GM20431 (cell line): ENCODE data around the gene LRIG1.

Experiments
- in situ Hi-C: fragments of 300-500 bp; cut with MseI, MboI; formaldehyde crosslinking; loops from one replicate; pipeline ENCODE4 v1.15.0; 2020; ENCODE audit warnings: low sequenced_read_pairs; ENCODE audit not compliant: unreplicated experiment

The LRIG1 gene

DNA sequence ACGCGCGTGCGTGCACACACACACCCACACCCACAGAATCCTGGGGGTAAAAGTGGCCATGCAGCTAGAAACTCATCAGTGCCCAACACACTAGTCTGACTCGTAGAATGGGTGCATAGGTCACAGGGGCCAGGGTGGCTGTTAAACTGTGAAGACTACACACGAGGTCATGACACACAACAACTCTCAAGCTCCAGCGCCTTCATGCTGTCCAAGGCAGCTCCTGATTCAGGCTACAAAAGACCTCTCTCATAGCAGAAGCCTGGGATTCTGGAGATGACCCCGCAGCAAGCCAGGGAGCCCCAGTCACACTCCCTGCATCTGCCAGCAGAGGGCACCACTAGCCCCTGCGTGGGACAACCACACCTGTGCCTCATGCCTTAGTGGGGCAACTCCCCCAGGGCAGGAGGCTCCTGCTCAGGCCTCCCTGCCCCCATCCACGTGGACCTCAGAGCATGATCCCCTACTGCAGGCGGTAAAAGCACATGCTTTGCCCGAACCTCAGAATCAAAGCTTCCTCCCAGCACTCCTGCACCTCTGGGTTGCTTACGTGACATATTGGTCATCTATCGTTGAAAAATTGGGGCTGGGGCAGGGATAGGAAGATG, 93.1 kb downstream of the LRIG1 start:
- in situ Hi-C loops: loop anchor here (10.0 kb wide), 1 partner anchor 407 kb away; no protein-coding TSS in a partner anchor

DNA sequence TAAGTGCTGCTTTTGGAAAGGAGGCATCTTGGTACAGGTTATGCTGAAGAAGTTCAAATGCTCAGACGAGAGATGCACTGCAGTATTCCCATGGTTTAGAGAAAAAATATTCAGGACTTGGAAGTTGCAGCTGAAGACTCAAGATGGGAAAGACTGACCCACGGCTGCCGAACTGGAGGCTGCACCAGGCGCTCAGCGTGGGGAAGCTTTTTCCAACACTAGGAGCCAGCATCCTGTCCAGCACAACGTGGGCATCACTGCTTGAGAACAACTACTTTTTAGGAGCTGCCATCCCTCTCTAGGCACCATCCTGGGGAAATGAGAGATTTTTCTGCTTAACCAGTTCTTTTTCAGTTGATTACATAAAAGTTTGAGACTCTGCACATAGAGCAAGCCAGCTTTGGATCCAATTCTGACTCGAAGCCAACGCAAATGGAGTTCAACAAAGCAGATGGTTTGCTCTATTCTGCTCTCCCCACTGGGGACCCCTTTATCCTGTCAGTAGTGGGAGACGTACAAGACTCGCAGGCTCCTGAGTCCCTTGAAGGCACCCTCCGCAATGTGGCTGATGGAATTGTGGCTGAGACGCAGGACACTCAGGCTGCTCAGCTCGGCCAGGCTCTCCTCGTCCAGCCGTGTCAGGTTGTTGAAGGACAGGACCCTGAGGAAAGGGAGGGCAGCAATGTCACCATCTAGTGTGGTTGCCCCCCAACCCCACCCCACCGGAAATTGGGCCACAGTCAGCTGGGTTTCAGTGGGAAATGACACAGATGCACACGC, 93.8 kb downstream of the LRIG1 start:
- in situ Hi-C loops: loop anchor here (10.0 kb wide), 1 partner anchor 408 kb away; no protein-coding TSS in a partner anchor

DNA sequence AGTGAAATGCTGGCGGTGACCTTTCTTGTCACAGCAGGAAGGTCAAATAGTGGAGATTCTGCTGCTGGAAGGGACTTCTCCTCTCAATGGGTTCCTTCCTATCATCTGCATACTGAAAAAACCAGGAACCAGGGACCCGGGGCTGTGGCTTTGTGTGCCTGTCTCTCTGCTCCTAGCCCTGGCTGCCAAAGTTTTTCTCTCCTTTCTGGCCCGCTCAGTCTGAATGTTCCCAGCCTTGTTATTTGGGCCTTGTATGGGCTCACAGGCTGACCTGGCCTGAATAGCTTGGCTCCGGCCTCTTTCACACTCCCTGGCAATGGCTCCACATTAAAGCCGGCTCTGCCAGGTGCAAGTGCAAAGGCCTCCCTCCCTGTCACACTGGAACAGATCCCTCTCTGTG, 94.7 kb downstream of the LRIG1 start:
- in situ Hi-C loops: loop anchor here (10.0 kb wide), 1 partner anchor 409 kb away; no protein-coding TSS in a partner anchor

DNA sequence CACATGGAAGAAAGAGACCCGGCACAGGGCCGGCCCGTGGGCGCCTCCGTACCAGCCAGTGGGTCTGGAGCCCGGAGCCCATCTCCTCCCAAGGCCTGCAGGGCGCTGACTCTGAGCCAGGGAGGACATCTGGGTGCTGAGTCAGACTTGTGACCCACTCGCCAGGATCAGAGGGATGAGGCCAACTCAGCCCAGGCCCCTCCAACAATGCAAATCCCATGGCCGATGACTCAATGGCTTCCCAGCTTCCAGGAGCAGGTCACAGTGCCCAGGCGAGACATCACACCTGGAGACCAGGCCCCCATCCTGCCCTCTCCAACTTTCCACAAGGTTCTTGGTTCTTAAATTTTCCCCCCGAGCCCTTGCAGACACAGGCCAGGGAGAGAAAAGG, 95.1 kb downstream of the LRIG1 start:
- in situ Hi-C loops: loop anchor here (10.0 kb wide), 1 partner anchor 409 kb away; no protein-coding TSS in a partner anchor

DNA sequence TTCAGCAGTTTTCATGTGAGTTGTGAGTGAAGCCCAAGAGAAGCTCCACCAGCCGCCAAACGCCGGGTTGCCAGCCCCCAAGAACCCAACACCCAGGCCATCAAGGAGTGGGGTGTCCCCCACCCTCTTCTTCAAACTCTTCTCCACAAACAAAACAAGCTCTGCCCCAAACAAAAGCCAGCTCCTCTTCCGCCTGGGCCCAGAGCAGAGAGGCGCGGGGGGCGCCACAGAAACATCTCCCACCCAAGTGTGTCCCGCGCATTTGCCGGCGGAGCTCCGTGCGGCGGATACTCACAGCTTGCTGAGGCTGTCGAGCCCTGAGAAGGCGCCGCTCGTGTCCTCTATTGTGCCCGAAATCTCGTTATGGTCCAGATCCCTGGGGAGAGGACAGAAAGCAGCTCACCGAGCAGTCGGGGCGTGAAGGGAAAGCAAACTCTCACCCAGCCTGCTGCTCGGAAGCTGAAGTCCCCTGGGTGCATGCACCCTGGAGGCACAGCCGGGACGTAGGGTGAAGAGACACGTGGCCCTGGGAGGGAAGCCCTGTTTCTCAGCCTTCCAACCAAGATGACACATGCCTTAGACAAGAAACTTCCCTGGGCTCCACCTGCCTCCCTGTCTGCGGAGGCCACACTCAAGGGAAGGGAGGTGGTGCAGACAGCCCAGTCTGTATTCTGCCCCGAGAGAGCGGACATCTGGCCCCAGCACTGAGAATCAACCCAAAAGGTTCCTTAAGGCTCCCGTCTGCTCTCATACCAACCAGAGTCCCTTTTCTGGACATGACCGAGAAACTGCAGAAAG, 95.7 kb downstream of the LRIG1 start:
- in situ Hi-C loops: loop anchor here (10.0 kb wide), 1 partner anchor 410 kb away; no protein-coding TSS in a partner anchor

DNA sequence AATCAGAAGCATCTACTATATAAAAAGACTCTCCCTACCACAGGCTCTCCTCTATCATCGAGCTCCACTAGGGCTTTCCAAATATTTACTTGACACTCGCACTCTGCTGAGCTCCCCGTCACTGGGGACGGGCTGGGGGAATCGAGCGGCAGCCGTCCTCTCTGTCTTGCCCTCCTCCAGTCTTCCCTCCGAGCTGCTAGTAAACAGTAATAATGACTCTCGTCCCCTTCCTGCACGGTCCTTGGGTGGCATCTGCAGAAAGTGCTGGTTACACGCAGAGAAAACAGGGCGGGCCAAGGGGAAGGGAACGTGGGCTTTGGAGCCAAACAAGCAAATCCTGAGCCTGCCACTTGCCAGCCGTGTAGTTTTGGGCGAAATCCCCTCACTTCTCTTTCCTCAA, 96.6 kb downstream of the LRIG1 start:
- in situ Hi-C loops: loop anchor here (10.0 kb wide), 1 partner anchor 411 kb away; no protein-coding TSS in a partner anchor

DNA sequence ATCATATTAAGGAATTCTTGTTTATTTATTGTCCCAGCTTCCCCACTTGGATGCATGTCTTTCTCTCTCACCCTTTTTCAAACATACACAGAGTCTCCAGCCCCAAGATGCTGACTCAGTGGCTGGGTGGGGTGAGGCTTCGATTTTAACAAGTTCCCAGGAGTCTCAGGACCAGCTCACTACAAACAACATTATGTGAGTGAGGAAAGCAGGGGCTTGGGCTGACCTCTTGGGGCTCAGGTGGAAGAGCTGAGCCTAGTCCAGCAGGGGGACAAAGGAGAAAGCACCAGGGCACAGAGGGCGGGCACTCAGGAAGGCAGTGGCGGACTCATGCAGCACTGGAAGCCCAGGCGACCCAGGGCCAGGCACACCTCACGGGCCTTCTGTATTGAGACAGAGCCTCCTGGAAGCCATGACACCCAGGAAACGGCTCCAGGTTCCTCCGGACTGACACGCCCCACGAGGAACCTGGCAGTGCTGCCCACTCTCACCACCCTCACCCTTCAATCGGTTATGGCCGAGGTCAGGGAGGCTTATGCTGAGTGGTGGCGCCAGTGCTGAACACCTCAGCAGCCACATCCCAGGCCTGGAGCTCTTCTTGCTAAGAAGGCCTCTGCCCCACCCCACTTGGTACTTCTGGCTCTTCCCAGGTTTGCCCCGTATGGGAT, 97.4 kb downstream of the LRIG1 start:
- in situ Hi-C loops: loop anchor here (10.0 kb wide), 1 partner anchor 411 kb away; no protein-coding TSS in a partner anchor

DNA sequence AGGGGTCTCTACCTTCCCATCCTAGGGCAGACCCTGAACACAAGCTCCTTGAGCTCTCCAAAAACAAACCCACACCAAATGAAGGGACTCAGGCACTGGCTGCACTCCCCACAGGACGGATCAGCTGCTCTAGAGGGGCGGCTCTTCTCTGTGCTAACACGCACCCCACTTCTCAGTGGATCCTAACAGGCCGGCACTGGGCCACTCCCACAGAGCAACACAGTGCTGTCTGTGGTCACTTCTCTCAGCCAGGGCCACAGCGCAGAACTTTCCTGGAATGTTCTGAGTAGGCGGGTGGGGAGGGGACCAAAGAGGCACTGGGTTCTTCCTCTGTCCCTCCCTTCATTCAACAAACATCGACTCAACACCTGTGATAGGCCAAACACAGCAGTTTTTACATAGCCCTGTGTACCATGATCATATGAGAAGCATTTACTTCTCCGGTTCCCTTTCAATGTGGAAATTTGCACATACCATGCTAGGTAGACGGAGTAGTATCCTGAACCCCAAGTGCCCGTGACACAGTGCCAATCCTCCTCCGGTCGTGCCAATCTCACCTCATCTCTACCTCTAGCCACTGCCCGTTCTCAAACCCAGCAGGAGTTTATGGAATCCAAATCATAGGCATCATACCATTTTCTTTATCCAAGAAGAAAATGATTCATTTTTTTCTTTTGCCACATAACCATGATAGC, 98.1 kb downstream of the LRIG1 start:
- in situ Hi-C loops: loop anchor here (10.0 kb wide), 1 partner anchor 412 kb away; no protein-coding TSS in a partner anchor

DNA sequence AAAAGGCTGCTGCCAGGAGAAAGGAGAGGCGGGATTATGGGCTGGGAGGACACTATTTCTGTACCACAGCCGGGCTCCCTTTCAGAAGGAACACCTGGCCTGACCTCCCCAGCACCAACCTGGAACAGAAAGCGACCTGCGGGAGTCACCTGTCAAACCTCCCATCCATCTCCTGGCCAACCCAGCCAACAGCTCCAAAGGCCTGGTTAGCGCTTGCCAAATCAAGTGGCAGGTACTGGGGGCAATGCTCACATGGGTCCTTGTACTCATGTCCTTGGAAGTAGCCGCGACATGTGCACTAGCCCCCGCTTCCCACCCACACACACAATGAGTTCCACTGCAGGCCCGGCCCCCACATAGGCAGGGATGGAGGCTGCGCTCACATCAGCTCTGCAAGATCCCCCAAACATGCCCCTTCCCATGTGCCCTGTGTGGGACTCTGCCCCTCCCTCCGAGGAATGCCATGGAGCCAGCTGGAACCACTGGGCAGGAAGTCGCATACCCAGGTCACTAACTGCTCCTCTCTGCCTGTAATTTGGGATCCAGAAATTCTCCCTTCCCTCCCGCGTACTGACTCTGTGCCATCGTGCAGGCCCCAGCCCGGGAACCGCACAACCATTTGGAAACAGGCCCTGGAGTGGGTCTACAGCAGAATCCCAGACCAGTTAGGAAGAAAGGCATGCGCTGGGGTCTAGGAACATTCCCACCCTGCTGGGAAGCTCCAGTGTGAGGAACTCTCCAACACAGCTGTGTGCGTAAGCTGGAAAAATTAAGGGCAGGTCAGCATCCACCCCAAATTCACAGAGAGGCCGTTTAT, 98.9 kb downstream of the LRIG1 start:
- in situ Hi-C loops: loop anchor here (10.0 kb wide), 1 partner anchor 413 kb away; no protein-coding TSS in a partner anchor

DNA sequence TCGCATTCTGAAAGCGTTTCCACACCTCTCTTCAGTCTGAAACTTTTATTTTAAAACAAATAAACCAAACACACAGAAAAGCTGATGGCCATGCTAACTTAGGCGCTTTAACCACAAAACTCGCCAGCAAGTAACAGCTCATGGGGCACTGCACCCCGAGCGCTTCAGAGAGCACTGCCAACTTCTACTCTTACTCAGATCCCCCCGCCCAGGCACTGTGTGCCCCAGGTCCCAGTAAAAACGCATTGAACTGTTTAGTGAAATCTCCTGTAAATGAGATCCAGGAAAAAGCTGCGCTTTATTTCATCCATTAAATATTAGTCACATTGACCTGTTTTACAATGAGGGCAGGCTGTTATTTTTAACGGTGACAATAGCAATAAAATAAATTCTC, 99.7 kb downstream of the LRIG1 start:
- in situ Hi-C loops: loop anchor here (10.0 kb wide), 1 partner anchor 414 kb away; no protein-coding TSS in a partner anchor

DNA sequence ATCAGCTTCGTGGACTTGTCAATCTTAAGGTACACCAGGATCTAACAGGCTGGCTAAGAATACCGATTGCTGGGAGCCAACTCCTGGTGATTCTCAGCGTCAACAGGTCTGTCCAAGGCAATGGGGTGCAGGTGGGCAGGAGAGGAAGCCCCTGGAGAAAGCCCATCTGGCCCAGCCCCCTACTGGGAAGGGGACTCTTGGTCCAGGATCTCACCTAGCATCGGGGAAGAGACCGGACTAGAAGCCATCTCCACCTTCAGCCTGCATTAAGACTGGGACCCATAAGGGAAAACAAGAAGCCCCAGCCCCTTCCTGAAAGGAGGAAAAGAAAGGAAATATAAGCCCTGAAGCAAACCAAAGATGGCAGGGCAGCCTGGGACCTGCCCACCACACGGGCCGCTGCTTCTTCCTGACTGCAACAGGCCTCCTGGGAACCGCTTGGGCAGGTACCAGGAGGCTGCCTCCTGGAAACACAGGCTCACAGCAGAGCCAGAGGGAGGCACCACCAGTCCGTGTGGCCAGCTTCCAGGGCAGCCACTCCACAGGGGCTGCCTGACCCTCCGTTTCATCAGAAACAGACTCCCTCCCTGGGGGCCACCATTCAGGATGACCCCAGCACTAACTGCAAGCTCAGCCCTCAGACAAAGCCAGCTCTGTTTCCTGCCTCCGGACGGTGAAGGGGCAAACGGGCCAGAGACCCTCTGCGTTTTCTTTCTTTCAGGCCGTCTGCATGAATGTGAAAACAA, 100.2 kb downstream of the LRIG1 start:
- in situ Hi-C loops: loop anchor here (10.0 kb wide), 1 partner anchor 414 kb away; no protein-coding TSS in a partner anchor

DNA sequence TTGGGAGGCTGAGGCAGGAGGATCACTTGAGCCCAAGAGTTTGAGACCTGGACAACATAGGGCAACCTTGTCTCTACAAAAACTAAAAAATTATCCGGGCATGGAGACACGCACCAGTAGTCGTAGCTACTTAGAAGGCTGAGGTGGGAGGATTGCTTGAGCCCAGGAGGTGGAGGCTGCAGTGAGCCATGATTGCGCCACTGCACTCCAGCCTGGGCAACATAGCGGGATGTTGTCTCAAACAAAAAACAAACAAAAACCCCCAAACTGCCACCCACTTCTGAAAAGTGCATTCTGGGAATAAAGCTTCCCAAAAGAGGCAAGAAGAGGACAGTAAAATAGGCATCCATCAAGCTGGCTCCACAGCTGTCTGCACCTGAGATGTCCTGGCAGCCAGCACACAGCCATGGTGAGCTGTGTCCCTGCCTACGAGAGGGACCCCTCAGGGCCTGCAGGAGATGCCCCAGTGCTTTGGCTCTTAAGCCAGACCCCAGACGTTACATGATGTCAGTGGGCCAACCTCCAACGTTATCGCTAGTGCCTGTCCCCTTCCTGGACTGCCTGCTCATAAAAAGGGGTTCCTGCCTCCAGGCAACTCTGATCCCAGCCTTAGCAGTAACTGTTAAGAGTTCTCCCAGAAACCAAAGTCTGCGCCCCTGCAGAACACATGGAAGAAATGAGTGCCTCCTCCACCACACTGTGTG, 101.1 kb downstream of the LRIG1 start:
- in situ Hi-C loops: loop anchor here (10.0 kb wide), 1 partner anchor 415 kb away; no protein-coding TSS in a partner anchor

DNA sequence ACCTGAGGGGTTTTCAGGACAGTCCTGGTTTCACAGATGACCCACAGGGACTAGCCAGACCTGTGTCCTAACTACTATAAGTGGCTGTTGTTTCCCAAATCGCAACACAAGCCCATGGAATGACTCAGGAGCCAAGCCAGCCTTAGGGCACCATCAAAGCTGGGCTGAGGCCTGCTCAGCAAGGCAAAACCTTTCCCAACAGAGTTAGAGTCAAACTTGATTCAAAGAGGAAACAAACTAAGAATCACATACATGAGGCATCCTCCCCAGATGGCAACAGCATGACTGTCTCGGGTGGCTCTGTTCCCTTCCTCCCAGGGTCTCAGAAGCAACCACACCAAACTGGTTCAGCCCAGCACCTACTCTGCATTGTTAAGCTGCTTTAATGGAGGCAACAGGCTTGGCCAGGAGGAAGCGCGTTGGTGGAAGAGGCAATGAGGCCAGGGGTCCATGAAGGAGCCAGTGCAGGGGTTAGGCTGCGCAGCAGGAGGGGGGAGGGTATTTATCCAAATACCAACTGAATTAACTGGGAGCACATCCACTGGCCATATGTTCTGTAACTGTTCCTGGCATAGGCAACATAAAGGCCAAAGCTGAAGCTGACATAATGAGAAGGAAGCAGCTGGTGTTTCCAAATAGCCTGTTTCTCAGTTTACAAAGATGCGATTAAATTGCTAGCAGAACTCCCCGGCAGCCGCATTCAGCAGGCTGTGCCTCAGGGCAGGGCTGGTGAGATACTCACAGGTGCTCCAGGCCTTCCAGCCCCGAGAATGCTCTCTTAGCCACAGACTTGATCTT, 102.4 kb downstream of the LRIG1 start:
- in situ Hi-C loops: no loop called here

DNA sequence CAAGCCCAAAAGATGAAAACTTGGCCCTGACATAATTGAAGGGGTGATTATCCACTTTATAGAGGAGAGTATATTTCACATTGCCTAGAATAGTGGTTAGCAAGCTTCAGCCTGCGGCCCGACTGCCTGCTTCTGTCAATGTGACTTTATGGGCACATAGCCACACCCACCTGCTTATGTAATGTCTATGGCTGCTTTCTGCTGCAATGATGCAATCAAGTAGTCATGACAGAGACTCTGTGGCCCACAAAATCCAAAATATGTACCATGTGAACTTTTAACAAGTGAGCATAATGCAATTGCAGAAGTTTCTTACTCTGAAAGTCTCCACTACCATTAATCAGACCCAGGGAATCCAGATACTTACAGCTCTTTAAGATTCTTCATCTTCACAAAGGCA, 103.1 kb downstream of the LRIG1 start:
- in situ Hi-C loops: no loop called here

DNA sequence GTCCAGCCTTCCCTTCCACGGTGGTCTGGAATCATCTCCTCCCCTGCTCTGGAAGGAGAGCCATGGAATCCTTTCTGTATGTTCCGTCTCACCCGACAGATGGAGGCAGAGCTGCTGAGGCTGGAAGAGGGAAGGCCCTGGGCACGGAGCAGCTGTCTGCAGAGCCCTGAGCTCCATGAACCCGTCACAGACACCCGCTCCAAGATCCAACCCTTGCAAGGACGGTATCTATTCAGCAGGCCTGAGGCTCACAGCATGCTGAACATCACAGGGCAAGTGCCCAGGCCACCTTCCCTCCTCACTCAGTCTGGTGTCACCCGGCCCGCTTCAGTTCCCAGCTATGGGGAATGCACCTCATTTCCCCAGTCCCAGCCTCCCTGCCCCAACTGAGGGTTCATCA, 103.9 kb downstream of the LRIG1 start:
- in situ Hi-C loops: no loop called here

DNA sequence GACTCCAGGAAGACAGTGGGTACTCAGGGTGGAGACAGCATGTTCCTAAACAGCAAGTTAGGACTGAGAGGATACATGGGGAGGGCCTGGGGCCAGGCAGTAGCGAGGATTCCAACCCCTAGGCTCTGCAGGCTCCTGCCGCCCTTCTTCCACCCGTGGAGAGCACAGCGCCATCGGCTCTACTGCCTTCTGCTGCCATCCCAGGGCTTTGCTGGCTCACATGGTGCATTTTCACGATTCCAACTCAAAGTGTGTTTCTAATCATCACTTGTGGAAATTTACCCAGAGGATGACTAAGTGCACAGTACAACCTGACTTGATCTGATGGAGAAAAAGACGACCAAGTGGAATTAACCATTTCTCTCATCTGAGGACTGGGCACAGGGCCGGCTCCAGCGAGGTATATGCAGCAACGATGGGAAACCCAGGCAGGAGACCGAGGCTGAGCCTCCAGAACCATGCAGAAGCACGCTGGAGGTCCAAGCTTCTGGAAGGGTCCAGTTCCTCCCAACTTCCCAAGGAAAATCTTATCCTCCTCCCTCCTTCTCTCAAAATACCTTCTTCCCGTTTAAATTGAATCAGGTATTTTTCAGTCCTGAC, 104.6 kb downstream of the LRIG1 start:
- in situ Hi-C loops: no loop called here
